A549 (cell line): ENCODE data around the gene PRDX5.

ENCODE experiments used
- CBX2 ChIP-seq: fragments of 200-600 bp; sonication (generic); IDR thresholded peaks from 2 replicates; pipeline ENCODE4 v1.6.1; 2016; ENCODE audit warnings: low read depth, mild to moderate bottlenecking, borderline replicate concordance
- CHD2 ChIP-seq: fragments of 150-350 bp; IDR thresholded peaks from 2 replicates; pipeline ENCODE4 v1.6.1; 2014; ENCODE audit warnings: low read length; ENCODE audit not compliant: partially characterized antibody
- JUN ChIP-seq, 2 experiments: fragments of >200 bp; sonication (Bioruptor Twin); formaldehyde crosslinking; IDR thresholded peaks; 2 replicates in 1 of 2; 3 replicates in 1 of 2; pipeline ENCODE4 v1.6.1; 2016 to 2017
- MAFK ChIP-seq: fragments of 450-650 bp; IDR thresholded peaks from 2 replicates; pipeline ENCODE4 v1.6.1; 2014; ENCODE audit not compliant: partially characterized antibody
- POLR2A ChIP-seq: IDR thresholded peaks from 2 replicates; pipeline ENCODE4 v1.6.1; 2012; ENCODE audit warnings: mild to moderate bottlenecking, low read length
- POLR2AphosphoS2 ChIP-seq: conservative IDR thresholded peaks from 2 replicates; pipeline ENCODE4 v1.6.1; 2012; ENCODE audit warnings: low read length, improper control_type of control experiment, inconsistent platforms
- RAD21 ChIP-seq, 2 experiments: fragments of >200 bp in 1 of 2; sonication (Bioruptor Twin) in 1 of 2; formaldehyde crosslinking in 1 of 2; IDR thresholded peaks in 1 of 2; conservative IDR thresholded peaks in 1 of 2; 2 replicates in 1 of 2; 3 replicates in 1 of 2; pipeline ENCODE4 v1.6.1; 2012 to 2018; ENCODE audit warnings: inconsistent platforms in 1 of 2
- RARB ChIP-seq: fragments of 250-450 bp; sonication (Bioruptor Pico); IDR thresholded peaks from 2 replicates; pipeline ENCODE4 v1.8.0; 2021; ENCODE audit warnings: mild to moderate bottlenecking, moderate library complexity
- RCOR1 ChIP-seq: fragments of 150-350 bp; IDR thresholded peaks from 2 replicates; pipeline ENCODE4 v1.6.1; 2014; ENCODE audit warnings: antibody characterized with exemption, low read length, low read depth
- TF ChIP-seq, protein P1 (sequence below): fragments of >200 bp; sonication (Bioruptor Twin); formaldehyde crosslinking; IDR thresholded peaks from 3 replicates; pipeline ENCODE4 v1.5.1; 2016
- TF ChIP-seq, protein P2 (sequence below): IDR thresholded peaks from 2 replicates; pipeline ENCODE4 v1.6.1; 2012

DNA sequence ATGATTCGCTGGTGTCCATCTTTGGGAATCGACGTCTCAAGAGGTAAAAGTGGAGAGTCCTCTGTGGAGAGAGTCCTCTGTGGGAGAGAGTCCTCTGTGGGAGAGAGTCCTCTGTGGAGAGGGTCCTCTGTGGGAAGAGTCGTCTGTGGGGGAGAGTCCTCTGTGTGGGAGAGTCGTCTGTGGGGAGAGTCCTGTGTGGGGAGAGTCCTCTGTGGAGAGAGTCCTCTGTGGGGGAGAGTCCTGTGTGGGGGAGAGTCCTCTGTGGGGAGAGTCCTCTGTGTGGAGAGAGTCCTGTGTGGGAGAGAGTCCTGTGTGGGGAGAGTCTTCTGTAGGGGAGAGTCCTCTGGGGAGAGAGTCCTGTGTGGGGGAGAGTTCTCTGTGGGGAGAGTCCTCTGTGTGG lies 3.1 kb downstream of the PRDX5 start:
- TF ChIP-seq JUN (IDR thresholded peaks at IDR 0.05) (no peak), RCOR1 (no peak), MAFK (no peak), POLR2A (no peak), RARB (CRISPR knock-in tag) (no peak), POLR2AphosphoS2 (no peak), CBX2 (no peak), RAD21 (conservative IDR thresholded peaks at IDR 0.05 in 1 of 2, IDR thresholded peaks at IDR 0.05 in 1 of 2) (no peak), CHD2 (no peak)
- TF ChIP-seq, protein P1, sequence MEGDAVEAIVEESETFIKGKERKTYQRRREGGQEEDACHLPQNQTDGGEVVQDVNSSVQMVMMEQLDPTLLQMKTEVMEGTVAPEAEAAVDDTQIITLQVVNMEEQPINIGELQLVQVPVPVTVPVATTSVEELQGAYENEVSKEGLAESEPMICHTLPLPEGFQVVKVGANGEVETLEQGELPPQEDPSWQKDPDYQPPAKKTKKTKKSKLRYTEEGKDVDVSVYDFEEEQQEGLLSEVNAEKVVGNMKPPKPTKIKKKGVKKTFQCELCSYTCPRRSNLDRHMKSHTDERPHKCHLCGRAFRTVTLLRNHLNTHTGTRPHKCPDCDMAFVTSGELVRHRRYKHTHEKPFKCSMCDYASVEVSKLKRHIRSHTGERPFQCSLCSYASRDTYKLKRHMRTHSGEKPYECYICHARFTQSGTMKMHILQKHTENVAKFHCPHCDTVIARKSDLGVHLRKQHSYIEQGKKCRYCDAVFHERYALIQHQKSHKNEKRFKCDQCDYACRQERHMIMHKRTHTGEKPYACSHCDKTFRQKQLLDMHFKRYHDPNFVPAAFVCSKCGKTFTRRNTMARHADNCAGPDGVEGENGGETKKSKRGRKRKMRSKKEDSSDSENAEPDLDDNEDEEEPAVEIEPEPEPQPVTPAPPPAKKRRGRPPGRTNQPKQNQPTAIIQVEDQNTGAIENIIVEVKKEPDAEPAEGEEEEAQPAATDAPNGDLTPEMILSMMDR, result no peak
- TF ChIP-seq, protein P2, sequence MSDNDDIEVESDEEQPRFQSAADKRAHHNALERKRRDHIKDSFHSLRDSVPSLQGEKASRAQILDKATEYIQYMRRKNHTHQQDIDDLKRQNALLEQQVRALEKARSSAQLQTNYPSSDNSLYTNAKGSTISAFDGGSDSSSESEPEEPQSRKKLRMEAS, result no peak
